SK-N-SH (cell line): ENCODE results near the gene S100A16.

Source experiments
- EP300 ChIP-seq, 2 experiments: IDR thresholded peaks; 2 replicates each; pipeline versions ENCODE4 v1.4.0 to v1.6.1; 2012; ENCODE audit warnings: borderline replicate concordance in 1 of 2, low read depth in 1 of 2, low read length in 1 of 2
- FOXJ3 ChIP-seq: sonication (generic); formaldehyde crosslinking; IDR thresholded peaks from 2 replicates; pipeline ENCODE4 v1.5.1; 2020; ENCODE audit warnings: mild to moderate bottlenecking, missing genetic modification reagents
- POLR2AphosphoS5 ChIP-seq: IDR thresholded peaks from 2 replicates; pipeline ENCODE4 v1.6.1; 2012; ENCODE audit warnings: low read depth, low read length
- RAD21 ChIP-seq: IDR thresholded peaks from 2 replicates; pipeline ENCODE4 v1.6.1; 2012; ENCODE audit warnings: mild to moderate bottlenecking, low read length
- SMC3 ChIP-seq: IDR thresholded peaks from 2 replicates; pipeline ENCODE4 v1.6.1; 2012; ENCODE audit warnings: low read depth, low read length, improper control_type of control experiment
- ZBTB33 ChIP-seq: IDR thresholded peaks from 2 replicates; pipeline ENCODE4 v1.4.0; 2012; ENCODE audit warnings: low read depth, borderline replicate concordance
- TF ChIP-seq, protein P1 (sequence below): fragments of 200-600 bp; sonication (generic); IDR thresholded peaks from 2 replicates; pipeline ENCODE4 v1.6.1; 2017; ENCODE audit warnings: antibody characterized with exemption, mild to moderate bottlenecking, moderate library complexity
- TF ChIP-seq, protein P2 (sequence below): fragments of 150-350 bp; IDR thresholded peaks from 2 replicates; pipeline ENCODE4 v1.6.1; 2016; ENCODE audit warnings: mild to moderate bottlenecking, low read depth, low read length
- TF ChIP-seq, protein P3 (sequence below): IDR thresholded peaks from 2 replicates; pipeline ENCODE4 v1.4.0; 2012; ENCODE audit warnings: low read depth

- TF ChIP-seq EP300 (IDR thresholded peaks at IDR 0.05; ENCODE audit: borderline replicate concordance in 1 of 2, low read depth in 1 of 2, low read length in 1 of 2) (no peak), POLR2AphosphoS5 (no peak), SMC3 (no peak), ZBTB33 (no peak), RAD21 (no peak), FOXJ3 (CRISPR knock-in tag) (no peak)
- TF ChIP-seq, protein P1, sequence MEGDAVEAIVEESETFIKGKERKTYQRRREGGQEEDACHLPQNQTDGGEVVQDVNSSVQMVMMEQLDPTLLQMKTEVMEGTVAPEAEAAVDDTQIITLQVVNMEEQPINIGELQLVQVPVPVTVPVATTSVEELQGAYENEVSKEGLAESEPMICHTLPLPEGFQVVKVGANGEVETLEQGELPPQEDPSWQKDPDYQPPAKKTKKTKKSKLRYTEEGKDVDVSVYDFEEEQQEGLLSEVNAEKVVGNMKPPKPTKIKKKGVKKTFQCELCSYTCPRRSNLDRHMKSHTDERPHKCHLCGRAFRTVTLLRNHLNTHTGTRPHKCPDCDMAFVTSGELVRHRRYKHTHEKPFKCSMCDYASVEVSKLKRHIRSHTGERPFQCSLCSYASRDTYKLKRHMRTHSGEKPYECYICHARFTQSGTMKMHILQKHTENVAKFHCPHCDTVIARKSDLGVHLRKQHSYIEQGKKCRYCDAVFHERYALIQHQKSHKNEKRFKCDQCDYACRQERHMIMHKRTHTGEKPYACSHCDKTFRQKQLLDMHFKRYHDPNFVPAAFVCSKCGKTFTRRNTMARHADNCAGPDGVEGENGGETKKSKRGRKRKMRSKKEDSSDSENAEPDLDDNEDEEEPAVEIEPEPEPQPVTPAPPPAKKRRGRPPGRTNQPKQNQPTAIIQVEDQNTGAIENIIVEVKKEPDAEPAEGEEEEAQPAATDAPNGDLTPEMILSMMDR, result no peak
- TF ChIP-seq, protein P2, sequence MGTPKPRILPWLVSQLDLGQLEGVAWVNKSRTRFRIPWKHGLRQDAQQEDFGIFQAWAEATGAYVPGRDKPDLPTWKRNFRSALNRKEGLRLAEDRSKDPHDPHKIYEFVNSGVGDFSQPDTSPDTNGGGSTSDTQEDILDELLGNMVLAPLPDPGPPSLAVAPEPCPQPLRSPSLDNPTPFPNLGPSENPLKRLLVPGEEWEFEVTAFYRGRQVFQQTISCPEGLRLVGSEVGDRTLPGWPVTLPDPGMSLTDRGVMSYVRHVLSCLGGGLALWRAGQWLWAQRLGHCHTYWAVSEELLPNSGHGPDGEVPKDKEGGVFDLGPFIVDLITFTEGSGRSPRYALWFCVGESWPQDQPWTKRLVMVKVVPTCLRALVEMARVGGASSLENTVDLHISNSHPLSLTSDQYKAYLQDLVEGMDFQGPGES, result no peak
- TF ChIP-seq, protein P3, sequence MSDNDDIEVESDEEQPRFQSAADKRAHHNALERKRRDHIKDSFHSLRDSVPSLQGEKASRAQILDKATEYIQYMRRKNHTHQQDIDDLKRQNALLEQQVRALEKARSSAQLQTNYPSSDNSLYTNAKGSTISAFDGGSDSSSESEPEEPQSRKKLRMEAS, result no peak
Observed at GRCh38 chr1:153567621-153568366, 45.1 kb downstream of the S100A16 start.
